HG03354 (cell line): ENCODE measurements around the gene CALML6.

Source experiments
- ATAC-seq: cut with Tn5 transposase; IDR thresholded peaks from one replicate; pipeline ENCODE4 v1.9.1; 2021; ENCODE audit warnings: mild to moderate bottlenecking; ENCODE audit not compliant: unreplicated experiment, poor library complexity, severe bottlenecking

Gene CALML6

GRCh38 chr1:1959840-1960479 lies 44.9 kb downstream of the CALML6 start:
- no peak for ATAC-seq

DNA sequence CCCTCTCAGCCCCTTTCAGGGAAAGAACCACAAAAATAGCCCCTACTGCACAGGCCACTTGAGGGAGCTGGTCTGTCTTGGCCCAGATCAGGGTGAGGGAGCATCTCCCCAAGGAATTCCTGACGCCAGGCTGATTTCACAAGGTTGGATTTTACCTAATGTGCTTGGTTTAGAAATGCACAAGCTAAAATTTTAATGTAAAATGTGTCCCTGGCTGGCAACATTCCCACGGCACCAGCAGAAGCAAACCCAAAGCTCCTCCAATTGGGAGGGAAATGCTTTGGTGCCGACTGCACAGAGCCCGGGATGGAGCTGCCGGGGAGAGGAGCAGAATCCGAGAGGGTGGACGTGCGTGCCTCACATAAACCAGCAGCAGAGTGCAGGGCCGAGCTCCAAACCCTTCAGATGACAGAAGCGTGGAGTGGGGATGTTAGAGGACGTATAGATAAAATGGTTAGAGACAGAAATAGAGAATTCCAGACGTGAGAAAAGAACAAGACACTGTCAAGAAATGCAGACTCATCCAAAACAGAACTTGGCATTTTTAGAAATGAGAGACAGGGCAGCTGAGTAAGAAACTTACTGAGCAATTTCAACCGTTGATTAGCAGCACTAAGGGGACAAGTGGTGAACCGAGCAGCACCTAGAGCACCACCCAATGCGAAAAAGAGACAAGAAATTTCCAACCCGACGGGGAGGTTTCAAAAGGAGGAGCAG lies 45.6 kb downstream of the CALML6 start:
- no peak for ATAC-seq

DNA sequence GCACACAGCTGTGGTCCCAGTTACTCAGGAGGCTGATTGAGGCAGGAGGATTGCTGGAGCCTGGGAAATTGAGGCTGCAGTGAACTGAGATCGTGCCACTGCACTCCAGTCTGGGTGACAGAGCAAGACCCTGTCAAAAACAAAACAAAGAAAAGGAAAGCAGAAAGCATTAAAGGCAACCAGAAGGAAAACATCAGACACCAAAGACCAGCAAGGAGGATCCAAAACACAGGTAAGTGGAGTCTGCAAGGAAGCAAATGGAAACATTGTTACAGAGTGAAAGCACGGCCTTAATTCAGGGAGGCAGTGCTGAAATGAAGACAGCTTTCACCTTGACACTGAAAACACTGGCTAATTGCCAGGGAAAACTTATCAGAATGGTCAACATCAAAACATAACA lies 47.7 kb downstream of the CALML6 start:
- no peak for ATAC-seq

- no peak for ATAC-seq
Measured at GRCh38 chr1:1963570-1963969, 48.5 kb downstream of the CALML6 start.

DNA sequence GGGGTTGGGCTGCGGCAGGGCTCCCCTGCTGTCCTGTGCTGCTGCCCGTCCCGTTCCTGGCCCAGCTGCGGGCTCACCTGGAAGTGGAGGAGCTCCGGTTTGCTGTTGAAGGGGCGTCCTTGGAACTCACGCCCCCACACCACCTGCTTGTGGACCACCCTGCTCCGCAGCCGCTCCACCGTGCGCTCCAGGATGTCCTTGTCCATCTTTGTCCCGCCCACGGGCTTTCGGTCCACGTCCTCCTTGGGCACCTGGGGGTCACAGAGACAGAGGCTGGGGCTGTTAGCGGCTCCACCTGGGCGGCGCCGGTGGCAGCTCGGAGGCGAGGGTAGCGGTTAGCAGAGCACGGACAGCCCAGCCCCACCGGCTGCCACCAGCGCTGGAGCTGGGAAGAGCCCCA lies 49.8 kb downstream of the CALML6 start:
- ATAC-seq: no peak

DNA sequence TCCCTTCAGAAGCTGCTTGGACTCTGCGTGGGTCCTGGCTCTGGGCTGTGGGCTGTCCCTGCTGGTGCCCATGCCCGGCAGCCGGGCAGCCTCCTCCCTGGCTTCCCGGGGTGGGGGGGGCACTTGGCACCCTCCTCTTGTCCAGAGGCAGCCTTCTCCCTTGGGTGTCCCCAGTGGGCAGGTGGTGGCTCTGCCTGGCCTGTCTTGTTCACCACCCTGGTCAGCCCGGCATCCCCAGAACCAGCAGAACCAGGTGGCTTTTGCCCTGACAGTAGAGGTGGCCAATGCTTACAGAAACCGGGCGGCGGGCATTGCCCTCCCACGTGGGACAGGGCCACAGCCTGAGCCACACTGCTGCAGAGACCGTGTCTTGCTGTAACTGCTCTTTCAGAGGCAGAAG lies 50.5 kb downstream of the CALML6 start:
- no peak for ATAC-seq

DNA sequence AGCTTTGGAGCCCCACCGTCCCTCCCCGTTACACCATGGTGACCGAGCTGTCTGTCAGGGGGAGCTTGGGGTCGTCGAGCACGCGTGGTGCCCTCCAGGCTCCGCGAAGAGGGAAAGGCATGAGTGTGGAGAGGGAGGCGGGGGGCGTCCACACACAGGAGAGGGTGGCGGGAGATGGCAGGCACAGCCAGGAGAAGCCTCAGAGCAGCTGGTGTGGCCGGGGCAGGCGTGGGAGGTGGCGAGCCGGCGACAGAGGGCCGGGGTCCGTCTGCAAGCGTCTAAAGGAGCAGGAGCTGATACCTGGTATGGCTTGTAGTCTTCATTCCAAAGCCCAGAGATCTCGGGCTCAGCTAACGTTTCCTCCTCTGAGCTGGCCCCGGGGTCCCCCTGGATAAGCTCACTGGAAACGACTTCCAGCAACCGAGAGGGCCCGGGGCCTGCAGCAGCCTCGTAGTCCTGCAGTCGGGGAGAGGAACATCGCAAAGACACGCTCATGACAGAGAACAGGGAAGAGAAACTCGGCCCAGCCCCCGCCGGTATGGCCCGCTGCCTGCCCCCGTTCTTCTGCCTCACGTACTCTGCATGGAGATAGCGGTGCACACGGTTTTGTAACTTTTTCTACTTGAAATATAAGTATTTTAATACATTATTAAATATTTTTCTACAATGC lies 51.1 kb downstream of the CALML6 start:
- no peak for ATAC-seq
